Mammary epithelial cell (primary cell): ENCODE data around the gene CLCN3.
"Not testable (repeated sequence)": the region's sequence is repeated elsewhere in the genome, so short reads cannot be mapped to it uniquely, and the experiment has no call there.

ENCODE experiments used
- EZH2 ChIP-seq: IDR thresholded peaks from 2 replicates; pipeline ENCODE4 v1.6.1; 2012; ENCODE audit warnings: low read length, inconsistent platforms, borderline replicate concordance
- TF ChIP-seq, protein P1 (sequence below), 2 donors: IDR thresholded peaks in 1 of 2; conservative IDR thresholded peaks in 1 of 2; 2 replicates each; pipeline ENCODE4 v1.5.1; 2011 to 2012; ENCODE audit warnings: inconsistent platforms in 2 of 2, low read length in 2 of 2, mild to moderate bottlenecking in 2 of 2, control low read depth in 1 of 2, low read depth in 1 of 2; ENCODE audit not compliant: insufficient read depth in 1 of 2; ENCODE audit errors: extremely low read depth in 1 of 2

DNA sequence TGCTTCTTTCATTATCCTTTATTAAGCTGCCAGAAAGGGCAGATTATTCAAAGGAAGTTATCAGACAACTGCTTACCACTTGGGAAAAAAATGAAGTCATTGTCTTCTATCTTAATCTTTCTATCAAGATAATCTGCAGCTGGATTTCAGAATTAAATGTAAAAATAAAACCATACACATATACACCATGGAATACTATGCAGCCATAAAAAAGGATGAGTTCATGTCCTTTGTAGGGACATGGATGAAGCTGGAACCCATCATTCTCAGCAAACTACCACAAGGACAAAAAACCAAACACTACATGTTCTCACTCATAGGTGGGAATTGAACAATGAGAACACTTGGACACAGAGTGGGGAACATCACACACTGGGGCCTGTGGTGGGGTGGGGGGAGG is 118.2 kb downstream of the CLCN3 start:
- TF ChIP-seq, protein P1, sequence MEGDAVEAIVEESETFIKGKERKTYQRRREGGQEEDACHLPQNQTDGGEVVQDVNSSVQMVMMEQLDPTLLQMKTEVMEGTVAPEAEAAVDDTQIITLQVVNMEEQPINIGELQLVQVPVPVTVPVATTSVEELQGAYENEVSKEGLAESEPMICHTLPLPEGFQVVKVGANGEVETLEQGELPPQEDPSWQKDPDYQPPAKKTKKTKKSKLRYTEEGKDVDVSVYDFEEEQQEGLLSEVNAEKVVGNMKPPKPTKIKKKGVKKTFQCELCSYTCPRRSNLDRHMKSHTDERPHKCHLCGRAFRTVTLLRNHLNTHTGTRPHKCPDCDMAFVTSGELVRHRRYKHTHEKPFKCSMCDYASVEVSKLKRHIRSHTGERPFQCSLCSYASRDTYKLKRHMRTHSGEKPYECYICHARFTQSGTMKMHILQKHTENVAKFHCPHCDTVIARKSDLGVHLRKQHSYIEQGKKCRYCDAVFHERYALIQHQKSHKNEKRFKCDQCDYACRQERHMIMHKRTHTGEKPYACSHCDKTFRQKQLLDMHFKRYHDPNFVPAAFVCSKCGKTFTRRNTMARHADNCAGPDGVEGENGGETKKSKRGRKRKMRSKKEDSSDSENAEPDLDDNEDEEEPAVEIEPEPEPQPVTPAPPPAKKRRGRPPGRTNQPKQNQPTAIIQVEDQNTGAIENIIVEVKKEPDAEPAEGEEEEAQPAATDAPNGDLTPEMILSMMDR (conservative IDR thresholded peaks at IDR 0.05 in 1 of 2, IDR thresholded peaks at IDR 0.05 in 1 of 2; ENCODE audit: extremely low read depth in 1 of 2, insufficient read depth in 1 of 2, low read depth in 1 of 2, low read length in 2 of 2), result not testable (repeated sequence)
- not testable (repeated sequence) for TF ChIP-seq EZH2
